ENCODE results near the gene SYNE3.
A peak's percentile ranks its signal among the peaks of the same experiment; 100 is the strongest.

SYNE3 gene, protein sequence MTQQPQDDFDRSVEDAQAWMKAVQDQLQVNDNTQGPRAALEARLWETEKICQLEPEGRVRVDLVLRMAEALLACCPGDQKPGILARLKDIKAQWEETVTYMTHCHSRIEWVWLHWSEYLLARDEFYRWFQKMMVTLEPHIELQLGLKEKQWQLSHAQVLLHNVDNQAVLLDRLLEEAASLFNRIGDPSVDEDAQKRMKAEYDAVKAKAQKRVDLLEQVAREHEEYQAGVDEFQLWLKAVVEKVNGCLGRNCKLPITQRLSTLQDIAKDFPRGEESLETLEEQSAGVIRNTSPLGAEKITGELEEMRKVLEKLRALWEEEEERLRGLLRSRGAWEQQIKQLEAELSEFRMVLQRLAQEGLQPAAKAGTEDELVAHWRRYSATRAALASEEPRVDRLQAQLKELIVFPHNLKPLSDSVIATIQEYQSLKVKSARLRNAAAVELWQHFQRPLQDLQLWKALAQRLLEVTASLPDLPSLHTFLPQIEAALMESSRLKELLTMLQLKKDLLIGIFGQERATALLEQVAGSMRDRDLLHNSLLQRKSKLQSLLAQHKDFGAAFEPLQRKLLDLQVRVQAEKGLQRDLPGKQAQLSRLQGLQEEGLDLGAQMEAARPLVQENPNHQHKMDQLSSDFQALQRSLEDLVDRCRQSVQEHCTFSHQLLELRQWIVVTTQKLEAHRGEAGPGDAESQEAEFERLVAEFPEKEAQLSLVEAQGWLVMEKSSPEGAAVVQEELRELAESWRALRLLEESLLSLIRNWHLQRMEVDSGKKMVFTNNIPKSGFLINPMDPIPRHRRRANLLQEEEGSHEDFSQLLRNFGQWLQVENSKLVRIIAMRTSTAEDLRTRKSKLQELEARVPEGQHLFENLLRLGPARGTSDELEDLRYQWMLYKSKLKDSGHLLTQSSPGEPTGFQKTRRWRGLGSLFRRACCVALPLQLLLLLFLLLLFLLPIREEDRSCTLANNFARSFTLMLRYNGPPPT

DNA sequence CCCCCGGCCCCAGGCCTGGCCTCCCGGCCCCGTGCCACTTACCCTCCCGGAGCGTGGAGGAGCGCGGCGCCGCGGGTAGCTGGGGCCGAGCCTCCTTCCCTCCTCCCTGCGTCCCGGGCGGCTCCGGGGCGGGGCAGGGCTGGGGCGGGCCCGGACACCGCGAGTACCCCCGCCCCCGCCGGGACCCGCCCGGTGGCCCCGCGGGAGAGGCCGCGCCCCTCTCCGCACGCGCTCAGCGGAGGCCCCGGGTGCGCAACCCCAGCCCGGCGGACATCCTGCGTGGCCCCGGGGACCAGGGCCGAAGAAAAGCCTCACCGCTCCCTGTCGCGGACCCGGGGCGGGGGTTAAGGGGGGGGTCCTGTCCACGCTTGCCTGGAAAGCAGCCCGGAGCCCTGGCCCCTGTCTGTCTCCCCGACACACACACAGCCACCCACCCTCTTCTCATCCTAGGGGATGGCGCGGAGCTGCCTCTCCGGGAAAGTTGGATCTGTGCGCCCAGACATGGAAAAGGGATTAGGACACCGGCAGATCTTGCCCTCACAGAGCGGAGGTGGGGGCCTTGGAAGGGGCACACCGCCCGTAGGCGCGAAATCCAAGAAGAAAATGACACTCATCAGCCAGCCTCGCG, at the start of gene SYNE3:
Gene SYNE3, minus strand, starts transcription at position 97 of the 628 bp plus-strand sequence. CDS start 40,829 bp downstream, outside the sequence.
- DNase-seq: peak; percentile 27

GRCh38 chr14:95564060-95564459, 47.6 kb upstream of the SYNE3 start:
- peak; percentile 11 for DNase-seq

- no peak for DNase-seq
These were observed 46.6 kb upstream of the SYNE3 start for GRCh38 chr14:95562892-95563685.

DNA sequence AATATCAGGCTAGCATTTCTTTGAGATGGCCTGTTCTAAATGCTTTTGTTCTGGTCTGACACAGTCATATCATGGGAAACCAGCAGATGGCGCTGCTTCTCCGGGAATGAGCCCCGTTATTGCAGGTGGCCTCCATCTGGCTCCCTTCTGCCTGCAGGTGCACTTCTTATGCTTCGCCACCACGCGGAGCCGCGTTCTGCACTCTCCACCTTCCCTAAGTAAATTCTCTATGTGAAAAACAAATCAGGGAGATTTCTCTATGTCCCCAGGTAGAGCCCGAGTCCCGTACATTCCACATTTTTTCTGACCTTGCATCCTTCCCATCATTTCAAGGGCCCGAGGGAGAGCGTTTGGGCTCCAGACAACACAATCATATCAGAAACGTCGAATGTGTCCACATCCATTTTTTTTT, 44.6 kb upstream of the SYNE3 start:
- peak; percentile 81 for DNase-seq

DNA sequence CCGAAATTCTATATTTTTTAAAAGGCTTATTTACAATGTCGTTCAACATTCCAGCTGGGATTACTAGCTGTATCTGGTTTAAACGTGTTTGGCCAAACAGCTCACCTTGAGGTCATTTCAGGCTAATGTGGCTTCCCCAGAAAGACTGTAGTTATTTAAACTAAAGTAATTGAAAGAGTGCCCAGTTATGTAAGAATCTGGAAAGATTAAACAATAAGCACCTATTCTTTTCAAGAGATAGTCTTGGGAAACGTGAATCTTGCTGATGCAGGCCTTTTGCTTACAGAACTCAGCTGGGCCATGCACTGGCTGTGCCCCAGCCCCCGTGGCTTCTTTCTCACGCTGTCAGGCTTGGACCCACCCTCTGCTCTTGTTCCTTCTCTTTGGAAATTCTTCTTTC, 42.8 kb upstream of the SYNE3 start:
- no peak for DNase-seq

GRCh38 chr14:95557832-95558231, 41.4 kb upstream of the SYNE3 start:
- DNase-seq: no peak

DNA sequence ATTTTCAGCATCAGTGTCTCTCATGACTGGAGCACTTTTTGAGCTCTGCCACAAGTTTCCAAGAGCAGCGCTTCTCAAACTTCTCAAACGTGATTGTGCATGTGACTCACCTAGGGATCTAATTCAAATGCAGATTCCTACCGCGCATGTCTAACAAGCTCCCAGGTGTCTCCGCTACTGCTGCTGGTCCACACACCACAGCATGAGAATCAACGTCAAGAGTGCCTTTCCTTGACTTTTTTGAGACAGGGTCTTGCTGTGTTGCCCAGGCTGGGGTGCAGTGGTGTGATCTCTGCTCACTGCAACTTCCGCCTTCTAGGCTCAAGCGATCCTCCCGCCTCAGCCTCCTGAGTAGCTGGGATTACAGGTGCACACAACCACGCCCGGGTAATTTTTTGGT, 40.8 kb upstream of the SYNE3 start:
- no peak for DNase-seq

- DNase-seq: no peak
These were observed 38.6 kb upstream of the SYNE3 start for GRCh38 chr14:95555053-95555452.

DNA sequence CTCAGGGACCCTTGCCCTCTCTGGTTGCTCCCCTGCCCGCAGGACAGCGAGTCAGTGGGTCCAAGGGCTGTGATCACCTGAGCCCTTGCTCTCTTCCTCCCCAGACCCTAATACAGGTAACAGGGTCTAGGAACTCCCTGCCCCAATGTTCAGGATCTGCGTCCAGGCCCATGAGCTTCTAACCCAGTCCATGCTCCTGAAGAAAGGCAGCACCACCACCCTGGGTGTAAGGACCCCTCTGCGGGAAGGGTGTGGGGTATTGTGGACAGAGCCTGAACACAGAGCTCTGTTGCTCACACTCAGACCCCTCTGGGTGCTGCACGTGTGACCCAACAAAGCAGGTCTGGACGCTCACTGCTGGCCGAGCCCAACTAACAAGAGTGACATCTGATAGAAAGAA, 36.7 kb upstream of the SYNE3 start:
- no peak for DNase-seq

DNA sequence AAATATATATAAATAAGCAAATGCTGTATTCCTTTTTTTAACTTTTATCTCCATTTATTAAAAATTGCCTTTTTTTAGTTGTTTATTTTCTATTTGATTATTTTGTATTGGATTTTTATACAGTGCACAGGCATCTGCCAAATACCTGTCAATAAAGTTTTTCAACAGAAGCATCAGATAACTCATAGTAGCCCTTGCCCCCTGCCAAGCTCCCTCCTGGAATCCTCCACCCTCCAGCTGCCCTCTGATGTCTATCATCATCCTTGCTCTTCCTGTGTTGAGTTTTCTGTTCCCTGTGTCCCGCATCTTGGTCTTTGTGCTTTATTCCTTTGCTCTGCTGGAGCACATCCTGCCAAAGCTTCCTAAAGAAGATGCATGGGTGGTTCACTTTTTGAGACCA, 35.0 kb upstream of the SYNE3 start:
- no peak for DNase-seq

DNA sequence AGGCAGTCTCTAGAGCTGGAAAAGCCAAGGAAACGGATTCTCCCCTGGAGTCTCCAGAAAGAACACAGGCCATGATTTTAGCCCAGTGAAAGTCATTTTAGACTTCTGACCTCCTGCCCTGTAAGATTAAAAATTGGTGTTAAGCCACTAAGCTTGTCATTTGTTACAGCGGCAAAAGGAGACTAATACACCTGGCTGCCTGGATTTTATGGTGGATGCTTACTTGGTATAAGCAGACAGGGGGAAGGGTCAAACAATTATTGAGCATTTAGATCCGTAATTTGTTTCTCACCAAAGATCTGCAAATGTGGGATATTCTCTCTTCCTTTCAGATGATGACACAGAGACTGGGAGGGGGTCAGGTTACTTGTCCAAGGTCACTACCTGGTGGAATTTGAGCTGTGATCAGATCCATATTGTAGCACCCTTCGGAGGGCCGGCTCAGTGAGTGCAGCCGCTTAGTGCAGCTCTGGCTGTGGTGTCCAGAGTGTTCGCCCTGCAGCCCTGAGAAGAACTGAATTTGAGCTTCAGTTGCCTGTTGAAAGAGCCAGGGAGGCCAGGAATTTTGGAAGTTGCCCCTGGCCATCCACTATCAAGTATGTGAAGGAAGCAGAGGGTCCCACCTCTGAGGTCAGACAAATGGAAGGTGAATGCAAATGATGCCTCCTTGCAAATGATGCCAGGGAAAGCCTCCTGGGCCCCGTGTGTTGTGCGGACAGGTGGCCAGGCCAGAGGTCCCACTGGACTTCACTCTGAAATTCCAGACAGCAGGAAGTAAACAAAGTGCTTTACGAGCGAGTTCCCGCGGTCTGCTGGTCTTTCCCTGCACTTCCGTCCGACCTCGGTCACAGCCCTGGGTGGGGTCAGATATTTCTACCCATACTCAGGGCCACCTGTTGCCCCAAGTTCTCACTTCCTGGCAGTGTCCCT, 33.5 kb upstream of the SYNE3 start:
- DNase-seq: no peak

- no peak for DNase-seq
These were observed 32.0 kb upstream of the SYNE3 start for GRCh38 chr14:95548328-95548929.

DNA sequence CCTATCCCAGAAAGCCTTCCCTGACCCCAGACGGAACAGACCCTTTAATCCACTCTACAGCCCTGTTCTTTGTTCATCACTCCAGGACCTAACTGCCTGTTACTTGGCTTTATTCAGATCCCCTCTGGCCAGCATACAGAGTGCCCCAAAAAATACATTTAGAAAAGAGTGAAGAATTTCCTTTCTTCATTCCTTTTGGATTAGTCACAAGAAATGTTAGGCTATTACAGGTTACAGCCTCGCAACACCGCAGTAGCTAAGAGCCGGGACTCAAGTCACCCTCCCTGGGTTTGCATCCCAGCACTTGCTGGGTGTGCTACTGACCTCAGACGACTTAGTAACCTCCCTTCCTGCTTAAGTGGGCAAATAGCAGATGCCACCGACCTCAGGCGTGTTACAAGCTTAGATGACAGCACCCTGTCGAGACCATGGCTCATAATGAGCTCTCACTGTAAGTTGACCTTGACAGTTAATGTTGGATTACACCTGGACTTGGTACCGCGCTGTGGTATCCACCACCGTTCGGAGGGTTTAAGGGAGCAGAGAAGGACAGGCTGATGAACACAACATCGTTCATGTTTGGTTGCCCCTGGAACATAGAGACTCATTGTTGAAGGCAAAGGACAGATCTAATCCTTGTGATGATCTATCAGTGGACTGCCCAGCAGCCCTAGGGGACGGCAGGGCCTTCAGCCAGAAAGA, 31.3 kb upstream of the SYNE3 start:
- peak; percentile 48 for DNase-seq

DNA sequence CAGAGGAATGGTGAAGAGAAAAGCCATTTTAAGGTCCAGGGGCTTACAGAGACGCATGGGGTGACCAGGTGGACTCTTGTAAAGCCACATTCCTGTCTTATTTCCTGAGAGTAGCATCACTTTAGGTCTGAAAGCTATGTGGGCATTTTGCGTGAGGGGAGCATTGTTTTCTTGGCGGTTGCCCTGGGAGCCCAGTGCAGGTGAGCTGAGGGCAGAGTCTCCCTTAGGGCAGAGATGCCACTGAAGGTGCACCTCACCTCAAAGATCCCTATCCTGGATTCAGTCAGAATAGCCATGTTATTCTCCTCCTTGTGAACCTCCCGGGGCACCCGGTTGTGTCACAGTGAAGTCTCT, 30.8 kb upstream of the SYNE3 start:
- no peak for DNase-seq

GRCh38 chr14:95545515-95546168, 29.2 kb upstream of the SYNE3 start:
- DNase-seq: peak; percentile 93

GRCh38 chr14:95544588-95544987, 28.1 kb upstream of the SYNE3 start:
- no peak for DNase-seq

DNA sequence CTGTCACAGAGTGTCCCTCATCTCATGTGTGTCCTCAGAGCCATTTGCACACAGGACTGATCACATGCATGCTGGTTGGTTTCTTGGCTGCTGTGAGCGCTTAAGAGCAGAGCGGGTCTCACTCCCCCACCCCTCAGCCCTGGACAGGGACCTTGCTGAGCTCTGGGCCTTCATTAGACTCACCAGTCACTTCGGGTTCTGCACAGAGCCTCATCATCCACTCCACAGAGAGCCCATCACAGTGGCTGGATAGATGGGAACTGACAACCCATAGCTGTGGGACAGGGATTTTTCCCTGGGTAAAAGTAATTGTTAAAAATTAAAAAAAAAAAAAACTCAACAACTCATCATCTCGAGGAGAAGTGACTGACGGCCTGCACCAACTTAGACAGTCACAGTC, 26.6 kb upstream of the SYNE3 start:
- DNase-seq: no peak

DNA sequence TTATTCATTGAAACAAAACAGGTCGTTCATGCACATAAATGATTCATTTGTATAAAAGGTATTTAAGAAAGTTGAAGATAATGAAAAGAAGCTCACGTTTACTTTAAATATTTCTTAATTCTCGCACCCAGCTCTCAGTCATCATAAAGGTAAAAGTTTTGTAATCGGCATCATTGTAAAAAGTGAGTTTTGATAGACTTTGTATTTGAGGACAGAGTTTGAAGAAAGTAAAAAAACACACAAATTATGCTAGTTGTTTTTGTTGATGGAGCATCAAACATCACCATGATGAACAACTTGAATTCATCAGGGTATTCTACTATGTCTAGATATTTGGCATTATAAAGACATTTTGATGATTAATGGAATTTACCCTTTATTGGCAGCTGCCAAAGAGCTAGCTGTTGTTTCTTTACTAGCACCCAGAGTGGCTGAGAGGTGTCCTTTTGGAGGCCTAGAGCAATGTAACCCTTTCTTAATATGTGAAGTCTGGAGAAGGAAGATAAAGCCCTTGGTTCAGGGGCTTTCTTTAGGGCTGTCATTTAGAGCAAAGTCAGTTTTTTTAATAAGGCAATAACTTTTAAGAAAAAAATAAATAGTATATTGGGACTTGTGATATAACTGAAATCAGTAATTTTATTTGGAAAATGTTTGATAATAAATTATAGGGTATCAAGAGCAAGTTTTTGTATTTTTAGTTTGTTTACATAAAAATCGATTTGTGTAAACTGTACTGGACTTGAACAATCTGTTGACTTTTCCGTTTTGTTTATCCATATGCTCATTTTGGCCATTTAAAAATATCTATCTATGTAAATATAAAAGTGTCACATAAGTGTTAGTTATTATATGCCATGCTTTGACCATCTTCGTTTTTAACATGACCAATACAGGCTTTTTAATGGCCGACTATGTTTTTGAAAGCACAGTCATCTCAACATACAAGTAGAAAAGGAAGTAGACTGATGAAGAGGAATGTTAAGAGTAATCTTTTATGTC, 25.8 kb upstream of the SYNE3 start:
- no peak for DNase-seq

All from HCEC 1CT (cell line).